WTC11 (cell line): ENCODE results near the gene ACAD9. TPM values are rescaled to one million over a fixed set of nuclear protein-coding genes. Genes with fewer than 3 reads are reported as not detected.

Experiments used
- ATAC-seq: fragments of 200-7000 bp; cut with Tn5 transposase; 2 replicates; pipeline ENCODE4 v1.10.0; 2021; ENCODE audit warnings: mild to moderate bottlenecking, moderate library complexity
- CTCF ChIA-PET: fragments of 300-600 bp; sonication (Branson Sonifier 250); formaldehyde crosslinking; loops from one replicate; lab custom pipeline; 2021; ENCODE audit warnings: antibody characterized with exemption; lab: Charles Lee
- POLR2A ChIA-PET: fragments of 350-600 bp; sonication (Branson Sonifier 250); formaldehyde crosslinking; loops from one replicate; lab custom pipeline; 2021; ENCODE audit warnings: antibody characterized with exemption; lab: Charles Lee
- DNase-seq: peaks from one replicate; pipeline ENCODE4 v3.0.0; 2021; ENCODE audit warnings: low spot score
- H3K27ac Mint-ChIP-seq: 2 replicates; pipeline ENCODE4 v1.8.0; 2021; ENCODE audit warnings: mixed read lengths
- H3K27me3 Mint-ChIP-seq: 2 replicates; pipeline ENCODE4 v1.8.0; 2021; ENCODE audit warnings: low read depth, mild to moderate bottlenecking, moderate library complexity, mixed read lengths
- H3K36me3 Mint-ChIP-seq: 2 replicates; pipeline ENCODE4 v1.8.0; 2021; ENCODE audit warnings: mixed read lengths
- H3K4me1 Mint-ChIP-seq: 2 replicates; pipeline ENCODE4 v1.8.0; 2022; ENCODE audit warnings: mixed read lengths
- H3K4me3 Mint-ChIP-seq: 2 replicates; pipeline ENCODE4 v1.8.0; 2021; ENCODE audit warnings: mild to moderate bottlenecking, moderate library complexity, mixed read lengths
- H3K9me3 Mint-ChIP-seq: 2 replicates; pipeline ENCODE4 v1.8.0; 2021; ENCODE audit warnings: mixed read lengths
- ARID4B ChIP-seq: sonication (generic); formaldehyde crosslinking; IDR thresholded peaks from 2 replicates; pipeline ENCODE4 v1.8.0; 2023; ENCODE audit warnings: missing genetic modification reagents, mild to moderate bottlenecking, borderline replicate concordance
- ATF3 ChIP-seq: sonication (generic); formaldehyde crosslinking; conservative IDR thresholded peaks from 2 replicates; pipeline ENCODE4 v1.8.1; 2022; ENCODE audit warnings: mild to moderate bottlenecking, missing genetic modification reagents
- HMGXB4 ChIP-seq: sonication (generic); formaldehyde crosslinking; IDR thresholded peaks from 2 replicates; pipeline ENCODE4 v1.8.1; 2023; ENCODE audit warnings: mild to moderate bottlenecking, moderate library complexity, missing genetic modification reagents
- IRF1 ChIP-seq: sonication (generic); formaldehyde crosslinking; IDR thresholded peaks from 2 replicates; pipeline ENCODE4 v1.8.0; 2023; ENCODE audit warnings: missing genetic modification reagents
- NR3C1 ChIP-seq: sonication (generic); formaldehyde crosslinking; conservative IDR thresholded peaks from 2 replicates; pipeline ENCODE4 v1.8.1; 2023; ENCODE audit warnings: low read depth, mild to moderate bottlenecking, missing genetic modification reagents
- PREB ChIP-seq: sonication (generic); formaldehyde crosslinking; IDR thresholded peaks from 2 replicates; pipeline ENCODE4 v1.8.1; 2022; ENCODE audit warnings: mild to moderate bottlenecking, missing genetic modification reagents, moderate library complexity, borderline replicate concordance
- TCF7 ChIP-seq: sonication (generic); formaldehyde crosslinking; IDR thresholded peaks from 2 replicates; pipeline ENCODE4 v1.8.0; 2022; ENCODE audit warnings: mild to moderate bottlenecking, low read depth, missing genetic modification reagents, moderate library complexity
- ZBTB43 ChIP-seq: sonication (generic); formaldehyde crosslinking; IDR thresholded peaks from 2 replicates; pipeline ENCODE4 v1.8.1; 2023; ENCODE audit warnings: mild to moderate bottlenecking, missing genetic modification reagents
- ZNF512 ChIP-seq: sonication (generic); formaldehyde crosslinking; IDR thresholded peaks from 2 replicates; pipeline ENCODE4 v1.8.1; 2022; ENCODE audit warnings: missing genetic modification reagents, borderline replicate concordance
- ZNF532 ChIP-seq: fragments of 250-450 bp; sonication (Bioruptor Pico); IDR thresholded peaks from 2 replicates; pipeline ENCODE4 v1.9.0; 2021; ENCODE audit warnings: mild to moderate bottlenecking, borderline replicate concordance
- ZNF671 ChIP-seq: fragments of 250-450 bp; sonication (Bioruptor Pico); IDR thresholded peaks from 2 replicates; pipeline ENCODE4 v1.8.0; 2021; ENCODE audit warnings: mild to moderate bottlenecking
- total RNA-seq: library from RNA; stranded (reverse); gene quantifications from 3 replicates; pipeline ENCODE4 v1.2.3, GENCODE V29; 2021

The ACAD9 gene
- total RNA-seq, 1 experiment from 2014 or later = 31.2 TPM

GRCh38 chr3:128940252-128940651 lies 60.8 kb downstream of the ACAD9 start:
- no peaks in the 10 kb centered on the region for H3K36me3 Mint-ChIP-seq
- H3K9me3 Mint-ChIP-seq = no peaks in the 10 kb centered on the region
- TF ChIP-seq ZNF512 (CRISPR knock-in tag) (no peak), ATF3 (CRISPR knock-in tag) (no peak), NR3C1 (CRISPR knock-in tag) (no peak), ZNF532 (CRISPR knock-in tag) (no peak), IRF1 (no peak)
- TF ChIP-seq, all 79 proteins: peak for 0
- ATAC-seq (no peak), DNase-seq (no peak)
- Mint-ChIP-seq H3K4me3 (no peak overlapping the region), H3K4me1 (no peaks in the 10 kb centered on the region), H3K27me3 (peaks cover 7% of the 10 kb centered on the region; the same call in 1 of the 2 replicates), H3K27ac (no peak overlapping the region)
- ChIA-PET CTCF (no interaction called here), POLR2A (interaction anchor here (0.6 kb wide), 1 partner anchor 123 kb away, joined by 3 read pairs; no protein-coding TSS in a partner anchor)

- CTCF ChIA-PET = interaction anchor here (0.7 kb wide), 1 partner anchor 1708 kb away, joined by 4 read pairs; no protein-coding TSS in a partner anchor
- Mint-ChIP-seq H3K4me3 (no peak overlapping the region), H3K36me3 (no peaks in the 10 kb centered on the region), H3K27me3 (peaks cover 7% of the 10 kb centered on the region; the same call in 1 of the 2 replicates), H3K4me1 (no peaks in the 10 kb centered on the region), H3K9me3 (no peaks in the 10 kb centered on the region), H3K27ac (no peak overlapping the region)
- POLR2A ChIA-PET = no interaction called here
- DNase-seq = no peak
- peak; percentile 72 for ATAC-seq
- TF ChIP-seq ZNF512 (CRISPR knock-in tag) (no peak), IRF1 (no peak), PREB (CRISPR knock-in tag) (no peak), TCF7 (no peak), ARID4B (CRISPR knock-in tag) (no peak), HMGXB4 (CRISPR knock-in tag) (no peak), ZBTB43 (no peak), ZNF671 (CRISPR knock-in tag) (no peak)
These were observed 62.9 kb downstream of the ACAD9 start for GRCh38 chr3:128942161-128942952.
